Right lobe of liver (tissue), 4 donors: Measurements from ENCODE around the gene DCANP1.

Source experiments
- CTCF ChIP-seq, 4 donors: fragments of 200-600 bp in 3 of 4; fragments of 450-650 bp in 1 of 4; IDR thresholded peaks; one replicate each; pipeline versions ENCODE4 v1.5.1 to v1.8.0; 2016 to 2022; ENCODE audit warnings: antibody characterized with exemption in 4 of 4, mild to moderate bottlenecking in 2 of 4
- POLR2A ChIP-seq: fragments of 450-650 bp; IDR thresholded peaks from one replicate; pipeline ENCODE4 v1.6.1; 2017; ENCODE audit warnings: antibody characterized with exemption, mild to moderate bottlenecking
- donor health status: DM: no; HTN: no; CAD: no.
- donor health status: DM: no; HTN: no; CAD: no.
- donor health status: DM: no; HTN: yes; CAD: no.

GRCh38 chr5:135486131-135487036, 39.2 kb upstream of the DCANP1 start:
- TF ChIP-seq CTCF (IDR thresholded peaks at IDR 0.05) (no peak), POLR2A (no peak)
